Bronchial epithelial cell (primary cell): Measurements from ENCODE around the gene ATG9A. TPM values are rescaled to one million over a fixed set of nuclear protein-coding genes. Genes with fewer than 3 reads are reported as not detected.

ENCODE experiments used
- DNase-seq: peaks from one replicate; pipeline ENCODE4 v3.0.0-alpha.2; 2010; ENCODE audit warnings: low read depth
- FAIRE-seq: peaks from 2 replicates; lab custom pipeline; 2011; peaks lifted over from hg19 to GRCh38; lab: Jason Lieb, UNC
- H3K27me3 ChIP-seq: 2 replicates; pipeline ENCODE4 v1.5.1; 2011; ENCODE audit warnings: low read length; ENCODE audit not compliant: control insufficient read depth, insufficient read depth
- H3K36me3 ChIP-seq: 2 replicates; pipeline ENCODE4 v1.5.1; 2011; ENCODE audit warnings: low read length; ENCODE audit not compliant: control insufficient read depth, insufficient read depth
- H3K4me3 ChIP-seq: 2 replicates; pipeline ENCODE4 v1.5.1; 2011; ENCODE audit warnings: mild to moderate bottlenecking, low read depth, low read length, control low read depth
- CTCF ChIP-seq: IDR thresholded peaks from 2 replicates; pipeline ENCODE4 v1.5.1; 2011; ENCODE audit warnings: mild to moderate bottlenecking, moderate library complexity, low read length, control low read depth, inconsistent platforms; ENCODE audit not compliant: insufficient read depth, severe bottlenecking
- total RNA-seq: library from RNA; depleted of rRNA; stranded (reverse); fragments of >200 nt; gene quantifications from 2 replicates; pipeline ENCODE4 v1.2.1, GENCODE V29; 2014

Gene ATG9A
- total RNA-seq, 1 donor from 2014 or later: 26.3 TPM

DNA sequence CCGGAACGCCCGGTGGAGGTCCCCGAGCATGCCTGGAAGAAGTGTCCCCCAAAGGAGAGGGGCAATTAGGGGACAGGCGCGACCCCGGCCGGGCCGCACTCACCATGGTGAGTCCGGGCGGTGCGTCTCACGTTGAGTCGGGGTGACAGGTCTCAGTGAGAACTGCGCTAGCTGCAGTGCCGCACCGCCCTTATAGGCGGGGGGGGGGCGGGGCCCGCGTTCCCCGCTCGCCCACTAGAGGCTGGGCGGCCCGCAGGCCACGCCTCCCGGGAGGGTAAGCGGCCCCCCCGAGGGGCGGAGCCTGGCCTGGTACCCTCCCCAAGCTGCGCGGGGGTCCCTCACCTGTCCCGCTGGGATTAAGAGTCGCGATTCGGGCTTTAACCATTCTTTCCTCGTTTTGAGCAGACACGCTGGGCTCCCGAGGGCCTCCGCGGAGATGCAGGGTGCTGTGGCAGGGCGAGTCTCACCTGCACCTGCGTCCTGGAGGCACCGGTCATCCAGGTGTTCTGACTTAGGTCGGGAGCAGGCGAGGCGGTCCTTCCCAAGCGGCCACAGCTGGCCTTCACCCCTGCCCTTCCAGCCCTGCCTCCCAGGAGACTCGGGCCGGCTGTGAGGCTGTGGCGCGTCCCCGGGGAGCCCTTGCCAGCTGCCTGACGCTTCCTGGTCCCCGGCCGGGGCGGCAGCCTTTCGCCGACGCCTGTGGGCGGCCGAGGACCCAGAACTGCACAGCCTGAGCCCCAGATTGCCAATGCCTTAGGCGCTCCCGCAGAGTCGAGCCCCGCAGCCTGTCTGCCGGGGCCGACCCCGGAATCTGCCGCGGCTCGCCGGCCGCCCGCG lies 24.5 kb upstream of the ATG9A start, which contains the start of gene TUBA4A:
TSS of gene TUBA4A (minus strand) at position 166 of the 837 bp plus-strand sequence. CDS start at position 106, 60 bp downstream.
- peak; percentile 10 for TF ChIP-seq CTCF
- H3K36me3 ChIP-seq: peaks cover 17% of the 10 kb centered on the region
- H3K27me3 ChIP-seq: no peaks in the 10 kb centered on the region
- peak within 1 kb of the TSS; percentile 93 for H3K4me3 ChIP-seq
- no peak for FAIRE-seq
- peak; percentile 61 for DNase-seq

- Histone ChIP-seq H3K4me3 (peak within 1 kb of the TSS; percentile 93), H3K27me3 (no peaks in the 10 kb centered on the region), H3K36me3 (peaks cover 21% of the 10 kb centered on the region)
- FAIRE-seq: no peak
- peak; percentile 46 for DNase-seq
- no peak for TF ChIP-seq CTCF
Measured at GRCh38 chr2:219252900-219253752, 23.7 kb upstream of the ATG9A start, which contains the start of gene TUBA4B. TUBA4B (plus strand) TSS chr2:219253243; CDS start chr2:219253408, 165 bp downstream.

DNA sequence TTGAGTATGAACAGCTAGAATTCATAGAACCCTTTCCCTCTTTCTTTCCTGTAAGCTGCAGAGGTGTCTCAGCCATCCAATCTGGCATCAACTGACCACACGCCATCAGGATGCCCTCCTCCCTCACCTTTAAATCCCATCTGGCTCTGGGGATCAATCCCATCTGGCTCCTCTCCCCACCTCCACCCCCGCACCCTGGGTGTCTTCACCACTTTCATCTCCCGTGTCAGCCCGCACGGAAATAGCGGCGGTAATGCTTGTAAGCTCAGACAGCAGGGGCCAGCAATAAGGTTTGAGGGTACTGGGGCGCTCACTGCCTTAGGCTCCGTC lies 23.1 kb upstream of the ATG9A start:
- peak overlapping the region; percentile 93 for H3K4me3 ChIP-seq
- FAIRE-seq: no peak
- H3K36me3 ChIP-seq: peaks cover 23% of the 10 kb centered on the region
- no peaks in the 10 kb centered on the region for H3K27me3 ChIP-seq
- no peak for DNase-seq
- no peak for TF ChIP-seq CTCF

DNA sequence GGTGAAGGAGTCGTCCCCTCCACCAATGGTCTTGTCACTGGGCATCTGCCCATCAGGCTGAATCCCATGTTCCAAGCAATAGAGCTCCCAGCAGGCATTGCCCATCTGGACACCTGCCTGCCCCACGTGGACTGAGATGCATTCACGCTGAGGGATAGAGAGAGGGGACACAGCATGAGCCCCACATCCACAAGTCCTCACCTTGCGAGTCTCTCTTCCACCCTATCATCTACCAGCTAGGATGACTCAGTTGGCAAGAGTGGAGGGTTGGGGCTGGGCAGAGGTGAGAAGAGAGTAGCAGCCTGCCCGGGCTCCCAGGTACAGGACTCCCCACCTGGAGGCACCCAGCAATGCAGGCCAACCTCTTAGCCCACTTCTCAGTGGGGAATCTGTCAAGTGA lies 22.6 kb upstream of the ATG9A start:
- H3K27me3 ChIP-seq: no peaks in the 10 kb centered on the region
- FAIRE-seq (no peak), DNase-seq (peak; percentile 75)
- H3K4me3 ChIP-seq: peak overlapping the region; percentile 93
- peak; percentile 18 for TF ChIP-seq CTCF
- peaks cover 23% of the 10 kb centered on the region for H3K36me3 ChIP-seq

- peak overlapping the region; percentile 93 for H3K4me3 ChIP-seq
- no peak for TF ChIP-seq CTCF
Measured at GRCh38 chr2:219251656-219252055, 22.2 kb upstream of the ATG9A start.

More at GRCh38 chr2:219251656-219252055, 22.2 kb upstream of the ATG9A start:
- Histone ChIP-seq H3K27me3 (no peaks in the 10 kb centered on the region), H3K36me3 (peaks cover 23% of the 10 kb centered on the region)
- no peak for FAIRE-seq
- DNase-seq: no peak
